K562 (cell line): ENCODE results near the gene BCL10.

ENCODE experiments used
- CTCF ChIP-seq, 3 experiments: IDR thresholded peaks in 2 of 3; conservative IDR thresholded peaks in 1 of 3; 2 replicates each; pipeline ENCODE4 v1.5.1; 2011 to 2012; ENCODE audit warnings: low read length in 3 of 3, mild to moderate bottlenecking in 3 of 3, control low read depth in 2 of 3, improper control_type of control experiment in 1 of 3, inconsistent platforms in 1 of 3, low read depth in 1 of 3, mixed read lengths in 1 of 3, moderate library complexity in 1 of 3; ENCODE audit not compliant: insufficient read depth in 2 of 3
- MAX ChIP-seq: sonication (generic); formaldehyde crosslinking; IDR thresholded peaks from 2 replicates; pipeline ENCODE4 v1.9.0; 2022; ENCODE audit warnings: mild to moderate bottlenecking, missing genetic modification reagents
- NFATC3 ChIP-seq: fragments of 450-650 bp; IDR thresholded peaks from 2 replicates; pipeline ENCODE4 v1.6.1; 2017; ENCODE audit warnings: mild to moderate bottlenecking
- PHF21A ChIP-seq: fragments of 450-650 bp; IDR thresholded peaks from 2 replicates; pipeline ENCODE4 v1.6.1; 2017; ENCODE audit warnings: low read depth, borderline replicate concordance
- POLR2A ChIP-seq: fragments of 450-650 bp; conservative IDR thresholded peaks from 2 replicates; pipeline ENCODE4 v1.6.1; 2016
- SMAD3 ChIP-seq: fragments of 450-650 bp; formaldehyde crosslinking; conservative IDR thresholded peaks from 2 replicates; pipeline ENCODE4 v1.4.0; 2020; ENCODE audit warnings: mild to moderate bottlenecking
- SMARCA4 ChIP-seq: fragments of 450-650 bp; IDR thresholded peaks from 2 replicates; pipeline ENCODE4 v1.6.1; 2016
- TCF7 ChIP-seq: sonication (generic); IDR thresholded peaks from 2 replicates; pipeline ENCODE4 v1.6.1; 2016; ENCODE audit warnings: antibody characterized with exemption, borderline replicate concordance
- XRCC4 ChIP-seq: IDR thresholded peaks from one replicate; pipeline ENCODE4 v1.6.1; 2011; ENCODE audit not compliant: insufficient read depth, insufficient read length; ENCODE audit errors: extremely low read depth
- ZNF436 ChIP-seq: fragments of 250-450, 450-650 bp; sonication (Bioruptor Pico); formaldehyde crosslinking; IDR thresholded peaks from 2 replicates; pipeline ENCODE4 v1.7.0; 2020; ENCODE audit warnings: mild to moderate bottlenecking
- TF ChIP-seq, protein P1 (sequence below): fragments of 250-450 bp; sonication (Bioruptor Pico); IDR thresholded peaks from 2 replicates; pipeline ENCODE4 v1.5.0; 2021; ENCODE audit warnings: mild to moderate bottlenecking, borderline replicate concordance
- TF ChIP-seq, protein P2 (sequence below), 2 experiments: fragments of 450-650 bp; formaldehyde crosslinking in 1 of 2; IDR thresholded peaks; 2 replicates each; pipeline versions ENCODE4 v1.4.0 to v1.6.1; 2014 to 2020; ENCODE audit warnings: mild to moderate bottlenecking in 2 of 2, borderline replicate concordance in 1 of 2, low read depth in 1 of 2
- TF ChIP-seq, protein P3 (sequence below): fragments of 250-450 bp; sonication (Bioruptor Pico); IDR thresholded peaks from 2 replicates; pipeline ENCODE4 v1.8.0; 2021; ENCODE audit warnings: mild to moderate bottlenecking, moderate library complexity

DNA sequence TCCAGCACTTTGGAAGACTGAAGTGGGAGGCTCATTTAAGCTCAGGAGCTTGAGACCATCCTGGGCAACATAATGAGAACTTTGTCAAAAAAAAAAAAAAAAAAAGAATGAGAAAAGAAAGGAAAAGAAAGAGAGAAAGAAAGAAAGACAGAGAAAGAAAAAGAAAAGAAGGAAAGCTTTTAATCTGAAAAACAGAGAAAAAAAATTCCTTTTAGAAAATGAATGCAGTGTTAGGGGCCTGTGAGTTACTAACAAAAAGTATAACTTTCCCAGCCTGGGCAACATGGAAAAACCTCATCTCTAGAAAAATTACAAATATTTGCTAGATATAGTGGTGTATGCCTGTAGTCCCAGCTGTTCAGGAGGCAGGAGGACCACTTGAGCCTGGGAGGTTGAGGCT is 59.7 kb downstream of the BCL10 start:
- TF ChIP-seq POLR2A (no peak), ZNF436 (CRISPR knock-in tag) (no peak), CTCF (IDR thresholded peaks at IDR 0.05 in 2 of 3, conservative IDR thresholded peaks at IDR 0.05 in 1 of 3; ENCODE audit: insufficient read depth in 2 of 3, low read depth in 1 of 3, low read length in 3 of 3) (no peak), TCF7 (no peak), PHF21A (no peak), SMARCA4 (no peak), SMAD3 (CRISPR knock-in tag) (no peak), NFATC3 (no peak), MAX (CRISPR knock-in tag) (no peak), XRCC4 (no peak)
- TF ChIP-seq, protein P1, sequence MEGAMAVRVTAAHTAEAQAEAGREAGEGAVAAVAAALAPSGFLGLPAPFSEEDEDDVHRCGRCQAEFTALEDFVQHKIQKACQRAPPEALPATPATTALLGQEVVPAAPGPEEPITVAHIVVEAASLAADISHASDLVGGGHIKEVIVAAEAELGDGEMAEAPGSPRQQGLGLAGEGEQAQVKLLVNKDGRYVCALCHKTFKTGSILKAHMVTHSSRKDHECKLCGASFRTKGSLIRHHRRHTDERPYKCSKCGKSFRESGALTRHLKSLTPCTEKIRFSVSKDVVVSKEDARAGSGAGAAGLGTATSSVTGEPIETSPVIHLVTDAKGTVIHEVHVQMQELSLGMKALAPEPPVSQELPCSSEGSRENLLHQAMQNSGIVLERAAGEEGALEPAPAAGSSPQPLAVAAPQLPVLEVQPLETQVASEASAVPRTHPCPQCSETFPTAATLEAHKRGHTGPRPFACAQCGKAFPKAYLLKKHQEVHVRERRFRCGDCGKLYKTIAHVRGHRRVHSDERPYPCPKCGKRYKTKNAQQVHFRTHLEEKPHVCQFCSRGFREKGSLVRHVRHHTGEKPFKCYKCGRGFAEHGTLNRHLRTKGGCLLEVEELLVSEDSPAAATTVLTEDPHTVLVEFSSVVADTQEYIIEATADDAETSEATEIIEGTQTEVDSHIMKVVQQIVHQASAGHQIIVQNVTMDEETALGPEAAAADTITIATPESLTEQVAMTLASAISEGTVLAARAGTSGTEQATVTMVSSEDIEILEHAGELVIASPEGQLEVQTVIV (CRISPR knock-in tag), result no peak
- TF ChIP-seq, protein P2, sequence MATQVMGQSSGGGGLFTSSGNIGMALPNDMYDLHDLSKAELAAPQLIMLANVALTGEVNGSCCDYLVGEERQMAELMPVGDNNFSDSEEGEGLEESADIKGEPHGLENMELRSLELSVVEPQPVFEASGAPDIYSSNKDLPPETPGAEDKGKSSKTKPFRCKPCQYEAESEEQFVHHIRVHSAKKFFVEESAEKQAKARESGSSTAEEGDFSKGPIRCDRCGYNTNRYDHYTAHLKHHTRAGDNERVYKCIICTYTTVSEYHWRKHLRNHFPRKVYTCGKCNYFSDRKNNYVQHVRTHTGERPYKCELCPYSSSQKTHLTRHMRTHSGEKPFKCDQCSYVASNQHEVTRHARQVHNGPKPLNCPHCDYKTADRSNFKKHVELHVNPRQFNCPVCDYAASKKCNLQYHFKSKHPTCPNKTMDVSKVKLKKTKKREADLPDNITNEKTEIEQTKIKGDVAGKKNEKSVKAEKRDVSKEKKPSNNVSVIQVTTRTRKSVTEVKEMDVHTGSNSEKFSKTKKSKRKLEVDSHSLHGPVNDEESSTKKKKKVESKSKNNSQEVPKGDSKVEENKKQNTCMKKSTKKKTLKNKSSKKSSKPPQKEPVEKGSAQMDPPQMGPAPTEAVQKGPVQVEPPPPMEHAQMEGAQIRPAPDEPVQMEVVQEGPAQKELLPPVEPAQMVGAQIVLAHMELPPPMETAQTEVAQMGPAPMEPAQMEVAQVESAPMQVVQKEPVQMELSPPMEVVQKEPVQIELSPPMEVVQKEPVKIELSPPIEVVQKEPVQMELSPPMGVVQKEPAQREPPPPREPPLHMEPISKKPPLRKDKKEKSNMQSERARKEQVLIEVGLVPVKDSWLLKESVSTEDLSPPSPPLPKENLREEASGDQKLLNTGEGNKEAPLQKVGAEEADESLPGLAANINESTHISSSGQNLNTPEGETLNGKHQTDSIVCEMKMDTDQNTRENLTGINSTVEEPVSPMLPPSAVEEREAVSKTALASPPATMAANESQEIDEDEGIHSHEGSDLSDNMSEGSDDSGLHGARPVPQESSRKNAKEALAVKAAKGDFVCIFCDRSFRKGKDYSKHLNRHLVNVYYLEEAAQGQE (IDR thresholded peaks at IDR 0.05; ENCODE audit: borderline replicate concordance), result no peak
- TF ChIP-seq, protein P2 (CRISPR knock-in tag; IDR thresholded peaks at IDR 0.05; ENCODE audit: low read depth), result no peak
- TF ChIP-seq, protein P3, sequence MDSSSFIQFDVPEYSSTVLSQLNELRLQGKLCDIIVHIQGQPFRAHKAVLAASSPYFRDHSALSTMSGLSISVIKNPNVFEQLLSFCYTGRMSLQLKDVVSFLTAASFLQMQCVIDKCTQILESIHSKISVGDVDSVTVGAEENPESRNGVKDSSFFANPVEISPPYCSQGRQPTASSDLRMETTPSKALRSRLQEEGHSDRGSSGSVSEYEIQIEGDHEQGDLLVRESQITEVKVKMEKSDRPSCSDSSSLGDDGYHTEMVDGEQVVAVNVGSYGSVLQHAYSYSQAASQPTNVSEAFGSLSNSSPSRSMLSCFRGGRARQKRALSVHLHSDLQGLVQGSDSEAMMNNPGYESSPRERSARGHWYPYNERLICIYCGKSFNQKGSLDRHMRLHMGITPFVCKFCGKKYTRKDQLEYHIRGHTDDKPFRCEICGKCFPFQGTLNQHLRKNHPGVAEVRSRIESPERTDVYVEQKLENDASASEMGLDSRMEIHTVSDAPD (CRISPR knock-in tag), result no peak
